Dedifferentiated amniotic fluid mesenchymal stem cell (primary cell): ENCODE data around the gene ST8SIA6.
"Not testable (repeated sequence)": the region's sequence is repeated elsewhere in the genome, so short reads cannot be mapped to it uniquely, and the experiment has no call there.

Experiments
- DNase-seq: peaks from one replicate; pipeline ENCODE4 v3.0.0-alpha.2; 2016; ENCODE audit errors: extremely low spot score

The ST8SIA6 gene

DNA sequence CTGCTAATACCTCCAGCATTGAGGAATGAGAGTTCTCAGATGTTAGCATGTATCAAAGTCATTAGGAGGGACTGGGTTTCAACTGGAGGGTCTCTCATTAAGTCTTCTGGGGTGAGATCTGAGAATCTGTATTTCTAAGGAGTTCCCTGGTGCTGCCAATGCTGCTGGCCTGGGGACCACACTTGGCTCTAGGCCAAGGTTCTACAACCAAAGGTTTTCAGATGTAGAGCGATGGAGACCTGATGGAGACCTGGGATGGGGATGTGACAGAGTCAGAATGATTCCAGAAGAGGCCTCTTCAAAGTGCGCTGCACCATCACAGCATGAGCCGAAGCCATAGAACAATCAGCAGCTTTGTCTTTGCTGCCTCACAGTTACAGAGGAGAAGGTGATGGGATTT is 27.2 kb downstream of the ST8SIA6 start:
- DNase-seq = no peak

DNA sequence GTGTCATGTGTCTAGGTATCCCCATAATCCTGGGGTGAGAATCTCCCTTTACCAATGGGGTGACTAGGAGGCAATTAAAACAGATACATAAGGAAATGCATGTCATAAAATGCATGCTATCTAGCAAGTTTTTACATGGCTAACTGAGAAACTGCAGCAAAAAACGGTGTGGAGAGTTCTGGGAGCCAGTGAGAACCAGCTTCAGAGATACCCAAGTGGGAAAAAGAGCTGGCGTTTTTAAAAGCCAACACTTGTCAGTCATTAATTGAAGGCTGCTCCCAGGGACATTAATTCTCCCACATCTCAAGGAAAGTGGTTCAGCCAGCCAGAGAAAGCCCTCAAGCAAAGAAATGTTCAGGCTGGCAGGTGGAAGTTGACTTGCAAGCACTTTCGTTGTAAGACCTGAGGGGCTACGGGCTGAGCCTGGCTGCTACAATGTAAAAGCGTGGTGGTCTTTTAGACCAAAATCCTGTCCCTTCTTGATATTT is 28.1 kb downstream of the ST8SIA6 start:
- DNase-seq = no peak

DNA sequence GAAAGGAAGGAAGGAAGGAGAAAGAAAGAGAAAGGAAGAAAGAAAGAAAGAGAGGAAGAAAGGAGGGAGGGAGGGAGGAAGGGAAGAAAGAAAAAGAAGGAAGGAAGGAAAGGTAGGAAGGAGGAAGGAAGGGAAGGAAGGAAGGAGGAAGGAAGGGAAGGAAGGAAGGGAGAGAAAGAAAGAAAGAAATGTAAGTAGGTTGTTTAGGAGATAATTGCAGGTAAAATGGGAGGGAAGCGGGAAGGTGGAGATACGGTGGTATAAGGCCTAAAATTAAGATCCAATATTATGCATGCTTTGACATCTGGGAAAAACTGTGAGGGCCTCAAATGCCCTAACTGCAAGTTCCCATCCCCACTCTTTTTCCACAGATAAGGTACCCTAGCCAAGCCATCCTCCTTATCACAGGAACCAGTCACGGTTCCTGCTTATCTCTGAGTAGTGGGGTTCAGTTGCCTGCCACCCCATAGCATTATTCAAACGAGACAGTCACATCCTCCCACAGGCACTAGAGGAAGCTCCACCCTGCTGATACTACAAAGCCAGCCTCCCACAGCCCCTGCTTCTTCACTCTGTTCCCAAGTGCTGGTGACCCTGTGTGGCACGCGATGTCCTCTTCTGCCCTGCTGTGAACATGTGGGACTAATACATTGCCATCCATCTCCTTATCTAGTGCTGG is 28.7 kb downstream of the ST8SIA6 start:
- DNase-seq = no peak

DNA sequence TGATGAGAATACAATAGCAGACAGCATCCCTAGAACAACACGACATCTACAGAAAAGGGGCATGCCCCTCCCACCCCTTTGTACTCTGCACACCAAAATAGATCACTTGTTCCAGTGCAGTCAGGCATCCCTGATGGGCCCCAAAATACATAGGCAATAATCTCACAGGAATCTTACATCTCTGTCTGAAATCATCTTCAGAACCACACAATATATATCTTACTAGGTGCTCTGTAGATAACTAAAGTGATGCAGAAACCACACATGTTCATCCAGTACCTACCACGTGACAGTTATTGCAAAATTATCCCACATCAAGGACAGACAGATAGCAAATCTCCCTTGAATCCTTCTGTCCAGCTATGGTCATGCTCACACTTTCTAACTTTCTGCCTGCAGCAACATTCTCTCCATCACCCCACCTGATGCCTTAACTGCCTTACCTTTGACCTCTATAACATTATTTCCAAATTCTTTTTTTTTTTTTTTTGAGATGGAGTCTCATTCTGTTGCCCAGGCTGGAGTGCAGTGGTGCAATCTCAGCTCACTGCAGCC is 30.7 kb downstream of the ST8SIA6 start:
- no peak for DNase-seq

DNA sequence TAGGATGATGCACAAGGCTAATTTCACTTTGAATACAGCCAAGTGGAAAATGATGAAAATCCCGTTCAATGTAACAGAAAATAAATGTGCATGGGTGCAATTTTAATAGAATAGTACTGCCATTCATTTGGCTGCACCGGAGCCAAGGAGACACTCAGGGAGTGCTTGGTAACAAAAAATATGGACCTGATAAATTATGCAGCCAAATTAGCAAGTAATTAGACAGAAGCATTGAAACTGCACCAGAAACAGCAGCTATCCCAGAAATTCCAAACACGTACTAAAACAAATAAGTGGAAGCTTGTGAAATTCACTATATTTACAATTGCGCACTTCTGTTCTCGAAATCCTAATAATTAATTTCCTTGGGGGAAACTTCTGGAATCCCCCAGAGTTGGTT is 31.5 kb downstream of the ST8SIA6 start:
- no peak for DNase-seq

DNA sequence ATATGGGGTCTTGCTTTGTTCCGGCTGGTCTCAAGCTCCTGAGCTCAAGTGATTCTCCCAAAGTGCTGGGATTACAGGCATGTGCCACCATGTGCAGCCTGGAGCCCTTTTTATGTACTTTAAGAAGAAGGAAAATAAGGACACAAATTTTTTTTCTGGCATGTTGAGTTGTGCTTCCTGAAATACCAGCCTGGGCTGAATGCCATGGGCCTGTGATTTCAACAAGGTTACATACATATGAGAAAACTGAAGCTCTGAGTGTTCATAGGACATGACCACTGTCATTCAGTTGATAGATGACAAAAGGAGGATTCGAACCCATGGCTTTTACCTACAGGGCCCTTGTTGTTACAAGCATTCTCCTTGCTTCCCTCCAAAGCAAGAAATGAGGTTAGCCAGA is 36.1 kb downstream of the ST8SIA6 start:
- DNase-seq = no peak

DNA sequence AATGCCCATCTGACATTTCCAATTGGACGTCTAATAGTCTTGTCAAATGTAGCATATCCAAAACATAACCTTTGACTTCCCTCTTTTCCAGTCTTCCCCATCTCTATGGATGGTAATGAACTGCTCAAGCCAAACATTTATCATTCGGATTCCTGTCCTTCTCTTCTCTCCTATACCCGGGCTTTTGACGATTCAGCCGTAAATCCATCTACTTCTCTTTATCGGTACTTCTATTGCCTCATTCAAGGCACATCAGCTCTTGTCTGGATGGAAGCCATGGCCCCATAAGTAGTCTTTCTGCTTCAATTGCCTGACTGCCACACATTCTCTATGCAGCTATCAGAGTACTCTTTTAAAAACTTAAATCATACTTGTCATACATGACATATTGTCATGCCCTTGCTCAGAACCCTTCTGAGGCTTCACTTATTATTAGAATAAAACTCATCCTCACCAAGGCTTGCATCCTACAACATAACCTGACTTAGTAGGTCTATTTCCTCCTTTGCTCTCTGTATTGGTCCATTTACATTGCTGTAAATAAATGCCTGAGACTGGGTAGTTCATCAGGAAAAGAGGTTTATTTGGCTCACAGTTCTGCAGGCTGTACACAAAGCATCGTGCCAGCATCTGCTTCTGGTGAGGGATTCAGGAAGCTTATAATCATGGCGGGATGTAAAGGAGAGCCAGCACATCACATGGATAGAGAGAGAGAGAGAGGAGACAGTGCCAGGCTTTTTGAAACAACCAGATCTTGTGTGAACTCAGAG is 37.8 kb downstream of the ST8SIA6 start:
- no peak for DNase-seq

DNA sequence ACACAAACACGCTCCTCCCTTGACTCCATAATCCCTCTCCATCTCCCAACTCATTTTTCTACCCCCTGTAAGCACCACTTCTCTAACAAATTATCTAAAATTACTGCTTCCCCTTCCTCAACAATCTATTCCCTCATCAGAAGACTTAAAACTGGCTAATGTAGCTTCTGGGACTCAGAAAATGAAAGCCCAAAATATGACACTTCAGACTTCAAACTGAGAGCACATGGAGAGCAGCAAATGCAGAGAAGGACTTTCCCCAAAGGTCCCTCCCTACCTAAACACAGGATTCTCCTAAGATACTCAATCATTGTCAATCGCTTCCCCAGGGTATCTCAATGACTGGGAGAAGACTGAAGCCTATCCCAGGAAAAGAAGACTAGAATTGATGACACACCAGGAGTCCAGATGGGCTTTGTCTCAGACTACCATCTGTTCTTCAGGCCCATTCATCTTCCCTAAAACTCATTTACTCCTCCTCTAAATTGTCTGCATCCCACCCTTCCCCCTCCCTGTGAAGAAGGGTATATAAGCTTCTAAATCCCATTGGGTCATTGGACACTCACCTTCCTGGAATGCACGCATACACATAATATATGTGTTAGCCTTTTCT is 39.2 kb downstream of the ST8SIA6 start:
- DNase-seq = no peak

DNA sequence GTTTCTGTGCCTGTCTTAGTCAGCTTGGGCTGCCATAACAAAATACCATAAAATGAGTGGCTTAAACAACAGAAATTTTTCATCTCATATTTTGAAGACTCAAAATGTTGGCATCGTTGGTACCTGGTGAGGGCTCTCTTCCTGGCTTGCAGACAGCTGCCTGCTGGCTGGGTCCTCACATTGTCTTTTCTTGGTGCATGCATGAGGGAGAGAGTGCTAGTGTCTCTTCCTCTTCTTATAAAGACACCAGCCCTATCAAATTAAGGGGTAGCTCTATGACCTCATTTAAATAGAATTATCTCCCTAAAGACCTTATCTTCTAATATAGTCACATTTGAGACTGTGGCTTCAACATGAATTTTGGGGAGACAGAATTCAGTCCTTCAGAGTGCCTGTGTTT is 39.9 kb downstream of the ST8SIA6 start:
- no peak for DNase-seq

DNA sequence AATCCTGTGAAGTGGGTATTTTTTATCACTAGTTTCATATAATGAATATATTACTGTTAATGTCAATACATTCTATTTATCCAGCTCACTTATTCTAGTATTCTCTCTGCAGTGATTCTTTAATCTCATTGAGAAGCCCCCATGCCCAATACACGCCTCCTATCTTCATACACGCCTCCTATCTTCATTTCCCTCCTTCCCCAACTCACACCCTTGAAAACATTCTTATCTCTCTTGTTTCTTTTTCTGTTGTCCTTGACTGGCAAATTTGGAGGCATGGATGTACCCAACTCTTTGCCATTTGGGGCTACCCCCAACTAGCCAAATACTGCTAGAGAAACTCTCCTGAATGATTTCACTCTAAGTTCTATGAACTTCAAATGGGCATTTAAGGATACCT is 40.5 kb downstream of the ST8SIA6 start:
- DNase-seq = no peak

DNA sequence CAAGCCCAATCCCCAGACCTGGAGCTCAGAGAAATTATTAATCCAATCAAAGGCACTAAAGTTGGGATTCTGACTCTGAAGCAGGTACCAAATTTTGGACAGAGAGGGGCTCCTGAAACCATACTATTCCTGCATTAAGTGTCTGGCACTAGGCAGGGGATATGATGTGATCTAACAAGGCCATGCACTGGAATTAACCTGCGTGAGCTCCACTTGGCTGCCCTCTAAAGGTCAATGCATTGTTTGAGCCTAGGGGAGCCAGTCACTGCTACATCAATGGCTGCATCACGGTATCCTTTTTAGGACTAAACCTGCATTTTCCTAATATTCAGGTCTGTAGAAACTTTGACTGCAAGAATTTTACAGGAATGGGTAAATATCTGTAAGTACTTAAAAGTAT is 42.1 kb downstream of the ST8SIA6 start:
- no peak for DNase-seq

DNA sequence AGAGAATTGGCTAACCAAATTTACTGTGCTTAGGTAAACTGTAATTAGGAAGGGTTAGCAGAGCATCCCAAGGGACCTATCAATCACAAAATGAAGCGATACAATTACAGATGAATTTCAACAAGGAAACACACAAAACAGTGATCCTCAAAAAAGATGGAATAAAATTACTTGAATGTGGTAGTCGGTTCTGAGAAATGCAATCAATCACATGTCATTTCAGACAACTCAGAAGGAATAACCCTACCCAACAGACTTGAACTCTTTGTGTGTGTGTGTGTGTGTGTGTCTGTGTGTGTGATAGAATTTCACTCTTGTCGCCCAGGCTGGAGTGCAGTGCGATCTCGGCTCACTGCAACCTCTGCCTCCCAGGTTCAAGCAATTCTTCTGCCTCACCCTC is 43.5 kb downstream of the ST8SIA6 start:
- DNase-seq = no peak

DNA sequence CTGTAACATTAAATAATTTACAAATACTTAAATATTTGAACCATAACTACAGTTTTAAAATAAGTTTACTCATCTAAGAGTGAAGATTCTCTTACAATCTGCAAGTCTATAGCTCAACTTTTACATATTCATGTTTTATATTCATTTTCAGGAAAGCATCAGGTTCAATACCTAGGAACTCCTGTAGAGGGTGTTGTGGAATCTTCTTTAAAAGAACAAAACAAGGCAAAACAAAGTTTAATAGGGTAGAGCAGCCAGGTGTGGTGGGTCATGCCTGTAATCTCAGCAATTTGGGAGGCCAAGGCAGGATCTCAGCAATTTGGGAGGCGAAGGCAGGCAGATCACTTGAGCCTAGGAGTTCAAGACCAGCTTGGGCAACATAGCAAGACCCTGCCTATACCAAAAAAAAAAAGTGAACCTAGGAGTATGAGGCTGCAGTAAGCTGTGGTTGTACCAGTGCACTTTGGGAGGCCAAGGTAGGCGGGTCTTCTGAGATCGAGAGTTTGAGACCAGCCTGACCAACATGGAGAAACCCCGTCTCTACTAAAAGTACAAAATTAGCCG is 45.1 kb downstream of the ST8SIA6 start:
- DNase-seq = no peak

DNA sequence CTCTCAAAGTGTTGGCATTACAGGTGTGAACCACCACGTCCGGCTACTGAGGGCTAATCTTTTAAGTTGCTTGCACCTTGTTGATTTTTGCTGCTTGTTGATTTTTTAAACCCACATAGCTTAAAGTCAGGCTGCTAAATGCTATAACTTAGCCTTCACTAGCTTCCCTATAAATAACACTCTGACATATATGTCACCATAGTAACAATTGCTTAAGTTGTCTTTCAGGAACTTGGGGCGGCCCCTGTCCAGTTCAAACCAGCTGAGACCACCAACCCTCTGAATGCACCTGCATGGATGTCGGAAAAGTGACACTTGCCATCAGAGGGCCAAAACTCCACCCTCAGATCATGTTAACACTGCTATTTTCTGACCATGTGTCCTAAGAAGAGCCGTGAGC is 47.3 kb downstream of the ST8SIA6 start:
- DNase-seq = no peak

DNA sequence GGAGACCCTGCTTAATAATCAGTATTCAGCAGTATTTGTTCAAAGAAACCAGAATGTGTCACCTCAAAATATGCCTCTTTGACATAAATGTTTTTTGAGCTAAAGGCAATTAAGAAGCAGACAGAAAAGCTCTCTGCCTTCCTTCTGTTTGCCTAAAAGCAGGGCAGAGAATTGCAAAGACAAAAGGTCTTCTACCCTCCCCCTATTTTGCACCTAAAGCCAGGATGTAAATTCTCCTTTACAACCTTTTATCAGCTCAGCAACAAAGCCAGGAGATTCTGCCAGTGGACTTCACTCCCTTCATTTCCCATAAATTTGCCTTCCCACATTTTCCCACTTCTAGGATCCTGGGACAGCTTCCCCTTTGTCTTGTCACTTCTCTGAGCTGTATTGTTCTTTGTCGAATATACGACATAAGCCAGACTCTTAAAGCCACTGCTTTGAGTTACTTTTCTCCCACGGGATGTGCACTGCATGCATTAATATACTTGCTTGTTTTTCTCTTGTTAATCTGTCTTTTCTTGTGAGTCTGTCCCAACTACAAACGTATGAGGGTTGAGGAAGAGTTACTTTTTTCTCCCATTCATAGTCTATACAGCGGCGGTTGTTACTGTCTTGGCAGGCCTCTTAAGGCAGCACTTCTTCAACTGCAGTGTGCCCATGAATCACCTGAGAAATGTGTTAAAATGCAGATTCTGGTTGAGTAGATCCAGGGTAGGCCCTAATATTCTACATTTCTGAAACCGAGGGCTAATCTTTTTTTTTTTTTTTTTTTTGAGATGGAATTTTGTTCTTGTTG is 48.2 kb downstream of the ST8SIA6 start:
- DNase-seq = no peak

DNA sequence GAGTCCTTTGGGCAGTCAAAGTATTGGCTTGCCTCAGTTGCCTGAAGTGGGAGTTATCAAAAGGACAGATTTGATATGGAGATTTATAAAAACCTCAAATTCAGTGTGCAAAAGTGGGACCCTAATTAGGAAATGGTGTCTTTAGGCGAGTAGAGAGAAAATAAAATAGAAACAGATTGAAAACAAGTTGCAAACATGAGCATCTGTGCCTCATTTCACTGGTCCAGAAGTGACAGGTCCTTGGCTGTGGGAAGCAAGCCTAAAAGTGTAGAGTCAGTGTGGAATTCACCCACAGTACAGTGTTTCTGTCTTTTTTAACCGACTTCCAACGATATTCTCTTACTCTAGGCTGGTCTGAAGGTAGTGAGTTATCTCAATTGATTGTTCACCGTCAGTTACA is 51.2 kb downstream of the ST8SIA6 start:
- no peak for DNase-seq

DNA sequence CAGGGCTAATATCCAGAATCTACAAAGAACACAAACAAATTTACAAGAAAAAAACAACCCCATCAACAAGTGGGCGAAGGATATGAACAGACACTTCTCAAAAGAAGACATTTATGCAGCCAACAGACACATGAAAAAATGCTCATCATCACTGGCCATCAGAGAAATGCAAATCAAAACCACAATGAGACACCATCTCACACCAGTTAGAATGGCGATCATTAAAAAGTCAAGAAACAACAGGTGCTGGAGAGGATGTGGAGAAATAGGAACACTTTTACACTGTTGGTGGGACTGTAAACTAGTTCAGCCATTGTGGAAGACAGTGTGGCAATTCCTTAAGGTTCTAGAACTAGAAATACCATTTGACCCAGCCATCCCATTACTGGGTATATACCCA is 52.4 kb downstream of the ST8SIA6 start:
- not testable (repeated sequence) for DNase-seq

DNA sequence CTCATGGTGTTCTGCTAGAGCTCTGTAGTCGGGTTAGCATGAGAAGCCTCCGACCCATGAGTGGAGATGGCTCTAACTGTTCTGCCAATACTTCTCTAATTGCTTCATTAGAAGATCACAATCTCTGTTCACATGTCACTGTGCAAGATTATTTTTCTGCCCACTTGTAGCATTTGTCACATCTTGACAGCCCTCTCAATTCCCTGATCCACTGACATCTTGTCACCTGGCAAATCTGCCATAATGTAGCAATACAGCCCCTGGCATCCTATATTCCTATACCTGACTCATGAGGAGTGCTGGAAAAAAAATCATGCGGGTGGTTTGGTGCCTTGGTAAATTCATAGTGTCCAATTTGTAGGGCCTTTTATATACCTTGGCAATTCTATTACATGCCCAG is 58.4 kb downstream of the ST8SIA6 start:
- DNase-seq = no peak

DNA sequence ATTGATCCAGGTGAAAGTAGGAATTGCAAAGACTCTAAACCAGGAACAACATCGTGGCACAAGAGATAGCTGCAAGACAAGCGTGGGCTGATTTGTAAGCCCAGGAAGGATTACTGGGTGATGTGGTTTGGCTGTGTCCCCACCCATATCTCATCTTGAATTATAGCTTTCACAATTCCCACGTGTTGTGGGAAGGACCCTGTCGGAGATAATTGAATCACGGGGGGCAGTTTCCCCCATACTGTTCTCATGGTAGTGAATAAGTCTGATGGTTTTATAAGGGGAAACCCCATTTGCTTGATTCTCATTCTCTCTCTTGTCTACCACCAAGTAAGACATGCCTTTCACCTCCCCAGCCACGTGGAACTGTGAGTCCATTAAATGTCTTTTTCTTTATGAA is 59.5 kb downstream of the ST8SIA6 start:
- no peak for DNase-seq

DNA sequence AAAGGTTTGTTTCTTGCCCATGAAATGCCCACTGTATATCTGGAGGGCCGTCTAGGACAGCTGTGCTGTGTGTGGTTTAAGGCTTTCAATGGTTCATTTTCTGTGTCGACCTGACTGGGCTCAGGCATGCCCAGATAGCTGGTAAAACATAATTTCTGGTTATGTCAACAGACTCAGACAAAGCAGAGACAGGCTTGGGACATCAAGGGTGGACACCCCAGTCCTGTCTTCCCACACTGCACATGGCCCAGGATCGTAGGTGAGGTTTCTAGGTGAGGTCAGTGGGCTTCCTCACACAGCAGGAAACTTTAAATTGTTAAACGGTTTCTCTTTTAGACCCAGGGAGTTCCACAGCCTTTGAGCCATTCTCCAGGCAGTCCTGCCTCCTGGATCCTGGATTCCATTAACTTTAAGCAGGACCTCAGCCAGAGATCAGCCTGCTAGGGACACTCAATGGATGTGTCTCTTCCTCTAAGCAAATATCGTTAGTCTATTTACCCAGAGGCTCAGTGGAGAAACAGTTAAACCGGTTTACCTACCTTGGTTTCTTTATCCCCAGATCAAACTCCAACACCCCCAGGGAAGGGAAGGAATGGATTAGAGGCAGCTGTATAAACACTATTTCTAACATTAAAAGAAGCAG is 66.4 kb downstream of the ST8SIA6 start:
- no peak for DNase-seq

DNA sequence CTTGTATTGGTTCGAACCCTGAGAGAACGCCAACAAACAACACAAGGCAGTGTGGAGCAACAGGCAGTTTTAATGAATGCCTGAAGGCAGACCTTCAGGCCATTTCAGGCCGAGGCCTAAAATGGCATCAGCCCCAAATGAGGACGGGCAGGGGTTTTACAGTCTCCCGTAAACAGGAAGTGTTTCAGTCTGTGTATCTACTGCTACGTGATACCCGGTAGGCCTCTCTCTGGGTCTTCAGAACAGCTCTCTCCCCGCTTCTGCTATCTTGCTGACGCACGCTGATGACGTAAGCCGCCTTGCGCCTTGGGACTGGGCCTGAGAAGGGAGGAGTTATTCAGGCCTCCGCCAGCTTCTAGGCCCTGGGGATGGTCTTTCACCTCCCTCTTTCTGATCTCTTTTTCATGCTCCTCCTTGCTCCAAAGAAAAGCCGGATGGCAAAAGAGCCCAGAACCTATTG is 67.7 kb downstream of the ST8SIA6 start:
- no peak for DNase-seq
